T-helper 17 cell (primary cell): ENCODE data around the gene ST6GALNAC6. TPM values are rescaled to one million over a fixed set of nuclear protein-coding genes. Genes with fewer than 3 reads are reported as not detected.
A peak's percentile ranks its signal among the peaks of the same experiment; 100 is the strongest.

Source experiments
- ATAC-seq: fragments of 150-1000 bp; cut with Tn5 transposase; 2 replicates; pipeline ENCODE4 v1.10.0; 2021; ENCODE audit warnings: mild to moderate bottlenecking, moderate library complexity
- DNase-seq, 3 donors: peaks; one replicate each; pipeline versions ENCODE4 v3.0.0 to v3.0.0-alpha.2; 2020 to 2021
- H3K9me3 ChIP-seq: one replicate; pipeline ENCODE4 v1.7.0; 2013; ENCODE audit warnings: low read length, mild to moderate bottlenecking; ENCODE audit not compliant: control insufficient read depth, poor library complexity, severe bottlenecking
- H3K27ac Mint-ChIP-seq: one replicate; pipeline ENCODE4 v1.8.0; 2022; ENCODE audit warnings: mild to moderate bottlenecking, moderate library complexity, mixed read lengths
- H3K27me3 Mint-ChIP-seq: one replicate; pipeline ENCODE4 v1.8.0; 2022; ENCODE audit warnings: mixed read lengths
- H3K36me3 Mint-ChIP-seq: one replicate; pipeline ENCODE4 v1.8.0; 2022; ENCODE audit warnings: low read depth, mixed read lengths
- H3K4me1 Mint-ChIP-seq: one replicate; pipeline ENCODE4 v1.8.0; 2022; ENCODE audit warnings: mild to moderate bottlenecking, mixed read lengths
- H3K4me3 Mint-ChIP-seq: one replicate; pipeline ENCODE4 v1.8.0; 2022; ENCODE audit warnings: mild to moderate bottlenecking, moderate library complexity, mixed read lengths
- total RNA-seq, 4 donors: library from RNA in 2 of 4; stranded (reverse) in 2 of 4; gene quantifications; one replicate each; pipeline ENCODE4 v1.2.3 and lab custom pipeline; 2022 to 2026

The ST6GALNAC6 gene
- total RNA-seq, 2 donors from 2014 or later, result 74.5 to 108 TPM

GRCh38 chr9:127928676-127929624, 29.5 kb upstream of the ST6GALNAC6 start:
- Mint-ChIP-seq H3K27me3 (peaks cover 6% of the 10 kb centered on the region), H3K36me3 (peaks cover 3% of the 10 kb centered on the region), H3K4me3 (peak overlapping the region; percentile 69), H3K4me1 (peaks cover 22% of the 10 kb centered on the region), H3K27ac (peak overlapping the region; percentile 51)
- DNase-seq (no peak), ATAC-seq (no peak)
- no peaks in the 10 kb centered on the region for H3K9me3 ChIP-seq

GRCh38 chr9:127927988-127928675, 28.7 kb upstream of the ST6GALNAC6 start:
- DNase-seq (no peak), ATAC-seq (no peak)
- Mint-ChIP-seq H3K36me3 (peaks cover 3% of the 10 kb centered on the region), H3K27ac (no peak overlapping the region), H3K27me3 (peaks cover 6% of the 10 kb centered on the region), H3K4me3 (peak overlapping the region; percentile 69), H3K4me1 (peaks cover 22% of the 10 kb centered on the region)
- no peaks in the 10 kb centered on the region for H3K9me3 ChIP-seq

DNA sequence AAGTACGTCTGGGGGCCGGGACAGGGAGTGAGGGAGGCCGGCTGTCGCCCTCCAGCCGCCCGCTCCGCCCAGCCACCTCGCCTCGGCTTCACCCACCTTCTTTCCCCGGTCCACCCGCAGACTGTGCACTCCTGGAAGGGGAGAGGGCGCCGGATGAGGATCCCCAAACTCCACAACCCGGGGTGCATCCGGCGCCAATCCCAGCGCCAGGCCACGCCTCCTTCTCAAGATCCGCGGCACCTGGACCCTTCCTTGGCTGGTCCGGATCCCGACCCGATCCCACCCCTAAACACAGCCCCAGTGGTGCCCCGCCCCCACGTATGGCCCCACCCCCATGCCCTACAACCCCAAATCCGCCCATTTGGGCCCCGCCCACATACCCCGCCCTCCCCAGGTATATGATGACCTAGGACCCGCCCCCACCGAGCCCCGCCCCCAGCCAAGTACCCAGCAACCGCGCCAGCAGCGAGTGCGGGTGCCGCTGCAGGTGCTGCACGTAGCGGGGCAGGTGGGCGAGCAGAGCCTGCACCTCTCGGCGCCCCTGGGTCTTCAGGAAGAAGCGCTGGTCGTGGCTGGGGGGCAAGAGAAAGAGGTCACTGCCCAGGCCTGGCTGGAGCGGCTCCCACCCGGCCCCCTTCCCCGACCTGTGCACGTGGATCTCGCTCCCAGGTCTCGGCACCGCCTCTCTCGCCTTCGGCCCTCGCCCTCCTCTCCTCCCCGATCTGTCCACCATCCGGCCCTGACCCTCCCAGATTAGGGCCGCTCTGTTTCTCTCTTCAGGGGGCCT, 28.0 kb upstream of the ST6GALNAC6 start:
- ATAC-seq (peak; percentile 68), DNase-seq (peak; percentile 52 to 84 (median 82))
- H3K4me3 Mint-ChIP-seq, result peak overlapping the region; percentile 69
- H3K36me3 Mint-ChIP-seq, result no peaks in the 10 kb centered on the region
- peaks cover 6% of the 10 kb centered on the region for H3K27me3 Mint-ChIP-seq
- peaks cover 22% of the 10 kb centered on the region for H3K4me1 Mint-ChIP-seq
- no peaks in the 10 kb centered on the region for H3K9me3 ChIP-seq
- H3K27ac Mint-ChIP-seq, result no peak overlapping the region

- H3K36me3 Mint-ChIP-seq, result no peaks in the 10 kb centered on the region
- DNase-seq (no peak), ATAC-seq (peak; percentile 1)
- no peak overlapping the region for H3K27ac Mint-ChIP-seq
- peaks cover 22% of the 10 kb centered on the region for H3K4me1 Mint-ChIP-seq
- H3K27me3 Mint-ChIP-seq, result peaks cover 6% of the 10 kb centered on the region
- peak overlapping the region; percentile 69 for H3K4me3 Mint-ChIP-seq
- H3K9me3 ChIP-seq, result no peaks in the 10 kb centered on the region
Measured at GRCh38 chr9:127926906-127927200, 27.4 kb upstream of the ST6GALNAC6 start.

GRCh38 chr9:127925959-127926905, 26.8 kb upstream of the ST6GALNAC6 start:
- no peaks in the 10 kb centered on the region for H3K9me3 ChIP-seq
- peak overlapping the region; percentile 69 for H3K4me3 Mint-ChIP-seq
- no peak for ATAC-seq
- H3K4me1 Mint-ChIP-seq, result peaks cover 22% of the 10 kb centered on the region
- H3K27me3 Mint-ChIP-seq, result peaks cover 6% of the 10 kb centered on the region
- H3K27ac Mint-ChIP-seq, result peak overlapping the region; percentile 75
- DNase-seq, result no peak
- H3K36me3 Mint-ChIP-seq, result no peaks in the 10 kb centered on the region

DNA sequence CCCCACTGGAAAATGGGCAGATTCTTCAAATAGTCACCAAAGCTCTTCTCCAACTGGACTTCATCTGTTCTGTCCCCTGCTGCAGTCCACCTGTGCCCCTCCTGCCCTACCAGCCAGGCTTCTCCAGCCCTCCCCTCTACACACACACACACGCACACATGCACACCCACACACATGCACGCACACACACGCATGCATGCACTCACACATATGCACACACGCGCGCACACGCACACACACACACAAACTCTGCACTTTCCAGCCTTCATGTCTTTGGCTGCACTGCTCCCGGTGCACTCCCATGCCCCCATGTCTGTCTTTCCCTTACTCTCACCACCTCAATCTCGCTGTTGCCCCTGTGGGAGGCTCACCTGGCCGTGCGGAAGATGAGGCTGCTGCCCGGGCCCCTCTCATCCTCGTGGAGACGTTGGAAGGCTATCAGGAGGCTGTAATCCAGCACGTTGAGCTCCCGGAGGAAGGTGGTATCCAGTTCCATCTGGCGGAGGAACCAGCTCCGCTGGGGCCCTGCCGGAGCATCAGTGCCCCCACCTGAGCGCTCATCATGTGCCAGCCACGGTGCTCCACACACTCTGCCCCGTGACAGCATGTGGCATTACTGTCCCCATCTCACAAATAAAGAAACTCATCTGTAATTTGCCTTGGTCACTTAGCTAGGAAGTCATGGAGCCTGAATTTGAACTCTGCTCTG, 25.5 kb upstream of the ST6GALNAC6 start:
- H3K27ac Mint-ChIP-seq, result peak overlapping the region; percentile 75
- no peaks in the 10 kb centered on the region for H3K36me3 Mint-ChIP-seq
- peaks cover 6% of the 10 kb centered on the region for H3K27me3 Mint-ChIP-seq
- H3K4me1 Mint-ChIP-seq, result peaks cover 14% of the 10 kb centered on the region
- DNase-seq (no peak), ATAC-seq (no peak)
- H3K4me3 Mint-ChIP-seq, result peak overlapping the region; percentile 47
- no peaks in the 10 kb centered on the region for H3K9me3 ChIP-seq

- Mint-ChIP-seq H3K4me3 (no peak overlapping the region), H3K36me3 (no peaks in the 10 kb centered on the region), H3K27ac (no peak overlapping the region), H3K27me3 (peaks cover 6% of the 10 kb centered on the region), H3K4me1 (peaks cover 16% of the 10 kb centered on the region)
- DNase-seq, result no peak
- H3K9me3 ChIP-seq, result no peaks in the 10 kb centered on the region
- no peak for ATAC-seq
Measured at GRCh38 chr9:127923771-127924170, 24.4 kb upstream of the ST6GALNAC6 start.

DNA sequence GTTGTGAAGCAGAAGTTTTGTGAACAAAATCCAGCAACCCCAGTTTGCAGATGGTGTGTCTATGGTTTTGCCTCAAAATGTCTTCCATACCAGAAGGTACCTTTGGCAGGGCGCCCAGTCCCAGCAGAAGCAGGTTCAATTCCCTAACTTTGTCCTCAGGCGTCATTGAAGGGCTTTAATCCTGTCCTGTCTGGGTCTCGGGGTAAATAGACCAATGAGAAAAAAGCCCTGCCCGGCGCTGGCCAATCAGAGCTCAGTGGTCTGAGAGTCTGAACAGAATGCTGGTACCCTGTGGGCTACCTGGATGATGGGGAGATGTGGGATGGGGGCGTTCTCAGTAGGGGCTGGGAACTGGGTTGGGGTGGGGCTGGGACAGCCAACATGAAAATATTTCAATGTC, 23.6 kb upstream of the ST6GALNAC6 start:
- no peak overlapping the region for H3K4me3 Mint-ChIP-seq
- no peak for DNase-seq
- H3K4me1 Mint-ChIP-seq, result peaks cover 19% of the 10 kb centered on the region
- no peak overlapping the region for H3K27ac Mint-ChIP-seq
- peaks cover 6% of the 10 kb centered on the region for H3K27me3 Mint-ChIP-seq
- ATAC-seq, result no peak
- H3K9me3 ChIP-seq, result no peaks in the 10 kb centered on the region
- no peaks in the 10 kb centered on the region for H3K36me3 Mint-ChIP-seq

- Mint-ChIP-seq H3K4me1 (peaks cover 22% of the 10 kb centered on the region), H3K36me3 (no peaks in the 10 kb centered on the region), H3K27ac (no peak overlapping the region), H3K4me3 (peak overlapping the region; percentile 69), H3K27me3 (peaks cover 6% of the 10 kb centered on the region)
- ATAC-seq (peak; percentile 46), DNase-seq (peak; percentile 64 to 73 (median 64))
- no peaks in the 10 kb centered on the region for H3K9me3 ChIP-seq
Measured at GRCh38 chr9:127921557-127922120, 22.2 kb upstream of the ST6GALNAC6 start.

DNA sequence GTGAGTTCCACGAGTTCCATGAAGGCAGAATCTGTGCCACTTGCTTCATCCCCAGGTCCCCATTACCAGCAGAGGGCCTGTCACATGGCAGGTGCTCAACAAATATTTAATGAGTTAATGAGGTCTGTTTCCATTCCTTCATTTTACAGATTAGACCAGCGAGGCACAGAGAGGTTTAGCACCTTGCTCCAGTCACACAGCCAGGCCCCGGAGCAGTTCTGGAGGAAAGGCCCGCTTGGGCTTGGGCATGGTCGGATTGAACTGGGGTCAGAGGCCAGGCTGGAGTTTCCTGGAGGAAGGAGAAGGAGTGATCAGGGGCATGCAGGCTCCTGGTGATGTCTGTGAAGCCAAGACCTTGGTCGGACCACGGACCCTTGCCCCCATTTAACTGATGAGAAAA, 21.4 kb upstream of the ST6GALNAC6 start:
- Mint-ChIP-seq H3K27me3 (peaks cover 6% of the 10 kb centered on the region), H3K27ac (peak overlapping the region; percentile 43), H3K4me3 (no peak overlapping the region), H3K4me1 (peaks cover 24% of the 10 kb centered on the region), H3K36me3 (no peaks in the 10 kb centered on the region)
- no peak for DNase-seq
- ATAC-seq, result no peak
- no peaks in the 10 kb centered on the region for H3K9me3 ChIP-seq

- Mint-ChIP-seq H3K27me3 (no peaks in the 10 kb centered on the region), H3K27ac (peak overlapping the region; percentile 81), H3K4me1 (peaks cover 27% of the 10 kb centered on the region), H3K4me3 (peak overlapping the region; percentile 31), H3K36me3 (no peaks in the 10 kb centered on the region)
- no peak for ATAC-seq
- DNase-seq, result no peak
- H3K9me3 ChIP-seq, result no peaks in the 10 kb centered on the region
Measured at GRCh38 chr9:127919253-127919815, 19.9 kb upstream of the ST6GALNAC6 start.
